H1 (cell line): ENCODE results near the gene ANKS1B. TPM values are rescaled to one million over a fixed set of nuclear protein-coding genes. Genes with fewer than 3 reads are reported as not detected.
A peak's percentile ranks its signal among the peaks of the same experiment; 100 is the strongest.

Source experiments
- CTCF ChIA-PET: fragments of 300-600 bp; sonication (Branson Sonifier 250); formaldehyde crosslinking; loops from one replicate; lab custom pipeline; 2021; ENCODE audit not compliant: partially characterized antibody; lab: Charles Lee
- POLR2A ChIA-PET: fragments of 300-600 bp; sonication (Branson Sonifier 250); formaldehyde crosslinking; loops from one replicate; lab custom pipeline; 2021; ENCODE audit warnings: inconsistent platforms; ENCODE audit not compliant: partially characterized antibody; lab: Charles Lee
- DNase-seq, 2 experiments: peaks; one replicate each; pipeline versions ENCODE4 v3.0.0 to v3.0.0-alpha.2; 2010 to 2022; ENCODE audit warnings: low spot score in 2 of 2, low read depth in 1 of 2, mixed read lengths in 1 of 2
- FAIRE-seq: peaks from 2 replicates; lab custom pipeline; 2011; peaks lifted over from hg19 to GRCh38; lab: Jason Lieb, UNC
- H2AFZ ChIP-seq: 2 replicates; pipeline ENCODE4 v1.8.1; 2012; ENCODE audit warnings: low read length, inconsistent platforms
- H2AK5ac ChIP-seq: 2 replicates; pipeline ENCODE4 v1.6.1; 2013; ENCODE audit warnings: low read depth, low read length
- H2BK120ac ChIP-seq: replicated peaks from 2 replicates; pipeline ENCODE3; 2013; ENCODE audit warnings: low read depth, low read length, inconsistent platforms
- H2BK12ac ChIP-seq: 2 replicates; pipeline ENCODE4 v1.6.1; 2013; ENCODE audit warnings: low read depth, low read length
- H2BK15ac ChIP-seq: 2 replicates; pipeline ENCODE4 v1.6.1; 2013; ENCODE audit warnings: low read length
- H2BK20ac ChIP-seq: 2 replicates; pipeline ENCODE4 v1.6.1; 2013; ENCODE audit warnings: low read length
- H2BK5ac ChIP-seq: 2 replicates; pipeline ENCODE4 v1.6.1; 2013; ENCODE audit warnings: low read depth, low read length
- H3K14ac ChIP-seq: 2 replicates; pipeline ENCODE4 v1.6.1; 2013; ENCODE audit warnings: inconsistent platforms; ENCODE audit not compliant: insufficient read length
- H3K18ac ChIP-seq: 2 replicates; pipeline ENCODE4 v1.6.1; 2013; ENCODE audit warnings: low read length; ENCODE audit errors: extremely low read depth
- H3K23ac ChIP-seq: 2 replicates; pipeline ENCODE4 v1.6.1; 2013; ENCODE audit warnings: inconsistent platforms; ENCODE audit not compliant: insufficient read length
- H3K23me2 ChIP-seq: 2 replicates; pipeline ENCODE4 v1.6.1; 2013; ENCODE audit warnings: low read depth, low read length
- H3K27ac ChIP-seq: 2 replicates; pipeline ENCODE4 v1.6.1; 2011; ENCODE audit warnings: low read depth, low read length, inconsistent platforms
- H3K27me3 ChIP-seq, 4 experiments: replicated peaks in 1 of 4; 1 replicate in 1 of 4; 2 replicates in 3 of 4; pipeline versions ENCODE4 v1.6.1 to v1.8.1; 2011 to 2013; ENCODE audit warnings: low read length in 3 of 4, mild to moderate bottlenecking in 3 of 4, inconsistent platforms in 2 of 4, mixed read lengths in 2 of 4, moderate library complexity in 1 of 4; ENCODE audit not compliant: control insufficient read depth in 3 of 4, insufficient read depth in 3 of 4; ENCODE audit errors: extremely low read depth in 1 of 4
- H3K36me3 ChIP-seq, 4 experiments: 2 replicates each; pipeline versions ENCODE4 v1.6.1 to v1.8.1; 2011 to 2013; ENCODE audit warnings: mild to moderate bottlenecking in 4 of 4, low read length in 3 of 4, moderate library complexity in 2 of 4, control low read depth in 1 of 4, inconsistent platforms in 1 of 4; ENCODE audit not compliant: insufficient read depth in 4 of 4, control insufficient read depth in 2 of 4
- H3K4ac ChIP-seq: replicated peaks from 2 replicates; pipeline ENCODE3; 2013; ENCODE audit warnings: low read length, low read depth, mixed read lengths, inconsistent platforms; ENCODE audit not compliant: insufficient read length
- H3K4me1 ChIP-seq, 4 experiments: replicated peaks in 1 of 4; 1 replicate in 1 of 4; 2 replicates in 3 of 4; pipeline versions ENCODE4 v1.6.1 to v1.8.1; 2011 to 2013; ENCODE audit warnings: low read length in 3 of 4, inconsistent platforms in 2 of 4, mixed read lengths in 1 of 4; ENCODE audit not compliant: insufficient read depth in 4 of 4, control insufficient read depth in 3 of 4
- H3K4me2 ChIP-seq, 2 experiments: 2 replicates each; pipeline versions ENCODE4 v1.6.1 to v1.8.1; 2011 to 2013; ENCODE audit warnings: low read depth in 2 of 2, low read length in 2 of 2, control low read depth in 1 of 2, inconsistent platforms in 1 of 2, mild to moderate bottlenecking in 1 of 2; ENCODE audit not compliant: insufficient read depth in 1 of 2
- H3K4me3 ChIP-seq, 4 experiments: fragments of 200-600, 300-600 bp in 1 of 4; sonication (generic), shearing (Covaris generic), sonication (Bioruptor Twin) in 1 of 4; 2 replicates each; pipeline versions ENCODE4 v1.5.1 to v1.8.1; 2011 to 2016; ENCODE audit warnings: low read length in 4 of 4, low read depth in 3 of 4, control low read depth in 2 of 4, inconsistent platforms in 2 of 4, mild to moderate bottlenecking in 2 of 4, mixed read lengths in 1 of 4, moderate library complexity in 1 of 4; ENCODE audit not compliant: insufficient read depth in 2 of 4; ENCODE audit errors: extremely low read depth in 1 of 4
- H3K56ac ChIP-seq: replicated peaks from 2 replicates; pipeline ENCODE3; 2013; ENCODE audit warnings: low read depth, mild to moderate bottlenecking, mixed read lengths, low read length, inconsistent platforms; ENCODE audit not compliant: insufficient read length
- H3K79me1 ChIP-seq: 2 replicates; pipeline ENCODE4 v1.6.1; 2013; ENCODE audit warnings: low read depth, low read length, control low read depth
- H3K79me2 ChIP-seq, 2 experiments: 2 replicates each; pipeline versions ENCODE4 v1.6.1 to v1.8.1; 2012 to 2013; ENCODE audit warnings: low read length in 2 of 2, mild to moderate bottlenecking in 2 of 2, inconsistent platforms in 1 of 2; ENCODE audit not compliant: insufficient read depth in 2 of 2, control insufficient read depth in 1 of 2
- H3K9ac ChIP-seq, 4 experiments: replicated peaks in 1 of 4; 1 replicate in 1 of 4; 2 replicates in 3 of 4; pipeline versions ENCODE4 v1.6.1 to v1.8.1; 2011 to 2013; ENCODE audit warnings: low read depth in 3 of 4, low read length in 3 of 4, control low read depth in 2 of 4, mild to moderate bottlenecking in 2 of 4, moderate library complexity in 2 of 4, inconsistent platforms in 1 of 4; ENCODE audit errors: extremely low read depth in 1 of 4
- H3K9me3 ChIP-seq, 2 experiments: 2 replicates each; pipeline versions ENCODE4 v1.6.1 to v1.8.1; 2012 to 2013; ENCODE audit warnings: mild to moderate bottlenecking in 2 of 2, moderate library complexity in 2 of 2, control low read depth in 1 of 2, inconsistent platforms in 1 of 2, low read depth in 1 of 2, low read length in 1 of 2, mixed read lengths in 1 of 2; ENCODE audit not compliant: insufficient read depth in 2 of 2
- H4K20me1 ChIP-seq, 2 experiments: replicated peaks in 1 of 2; 2 replicates each; pipeline versions ENCODE3 to v1.8.1; 2011 to 2013; ENCODE audit warnings: inconsistent platforms in 2 of 2, low read length in 2 of 2, mild to moderate bottlenecking in 1 of 2; ENCODE audit not compliant: insufficient read depth in 2 of 2, control insufficient read depth in 1 of 2
- H4K5ac ChIP-seq: 2 replicates; pipeline ENCODE4 v1.6.1; 2013; ENCODE audit warnings: low read length, low read depth, mixed read lengths, inconsistent platforms; ENCODE audit not compliant: insufficient read length
- H4K8ac ChIP-seq: 2 replicates; pipeline ENCODE4 v1.8.0; 2013; ENCODE audit warnings: mild to moderate bottlenecking, moderate library complexity, low read length, inconsistent platforms; ENCODE audit not compliant: insufficient read depth; ENCODE audit errors: extremely low read depth
- H4K91ac ChIP-seq: replicated peaks from 2 replicates; pipeline ENCODE3; 2013; ENCODE audit warnings: low read length, mixed read lengths, inconsistent platforms; ENCODE audit not compliant: insufficient read length
- PHF8 ChIP-seq: fragments of 200-600 bp; sonication (generic); conservative IDR thresholded peaks from 2 replicates; pipeline ENCODE4 v1.7.1; 2012; ENCODE audit warnings: low read depth, mild to moderate bottlenecking, inconsistent platforms, low read length, moderate library complexity
- TAF7 ChIP-seq: optimal IDR thresholded peaks from 2 replicates; pipeline ENCODE3; 2011; ENCODE audit warnings: low read depth, mild to moderate bottlenecking, inconsistent platforms, low read length, moderate library complexity, borderline replicate concordance
- YY1 ChIP-seq: IDR thresholded peaks from 2 replicates; pipeline ENCODE4 v1.6.1; 2011; ENCODE audit warnings: low read depth, mild to moderate bottlenecking, low read length
- WGBS, 2 experiments: shearing (Covaris generic) in 1 of 2; methylation state at CpG; one replicate each; pipeline versions ENCODE4 v1.1.6 to v1.1.7; 2013 to 2015; ENCODE audit warnings: low lambda C conversion rate in 2 of 2, mixed read lengths in 2 of 2, inconsistent platforms in 1 of 2, low coverage in 1 of 2, missing lambda C conversion rate in 1 of 2; ENCODE audit not compliant: insufficient replicate concordance in 2 of 2, insufficient coverage in 1 of 2, insufficient read length in 1 of 2; ENCODE audit errors: extremely low coverage in 1 of 2, missing lambda C conversion rate in 1 of 2; 5-methylcytosine and 5-hydroxymethylcytosine counted together
- polyA plus RNA-seq, 7 experiments: library from polyadenylated mRNA; depleted of rRNA in 3 of 7; stranded (reverse) in 5 of 7; unstranded in 2 of 7; fragments of >200 nt in 5 of 7; fragments of 200-250 nt in 2 of 7; gene quantifications; 1 replicate in 5 of 7; 2 replicates in 1 of 7; 4 replicates in 1 of 7; pipeline versions ENCODE4 v1.2.1 to v1.2.3, GENCODE V29; 2011 to 2013; ENCODE audit warnings: missing spikeins in 2 of 7, mixed read lengths in 2 of 7
- total RNA-seq: library from RNA; stranded (reverse); fragmentation: NEBNext Ultra II Directional; extraction: Animal tissue kit (Norgen Biotek cat#: 25700); gene quantifications from 2 replicates; pipeline ENCODE4 v1.2.1, GENCODE V29; 2021

Gene ANKS1B
- total and polyA plus RNA-seq, 2 of the 8 experiments (the other 6 are each of a cell fraction or from before 2014, with no cell fraction given), result 2.7 to 6.1 TPM

- DNase-seq, result no peak
- 91% methylated on average over 2 of the region's 2 CpGs; no CpG with 5 or more reads in 1 of the 2 experiments for WGBS, 2 experiments
- CTCF ChIA-PET, result interaction anchor here (0.9 kb wide), 1 partner anchor 54 kb away, joined by 4 read pairs; no protein-coding TSS in a partner anchor
Measured at GRCh38 chr12:98901189-98901588, 1083.5 kb downstream of the ANKS1B start.

More at GRCh38 chr12:98901189-98901588, 1083.5 kb downstream of the ANKS1B start:
- Histone ChIP-seq H2BK12ac (no peak overlapping the region), H3K36me3 (no peaks in the 10 kb centered on the region), H4K8ac (no peak overlapping the region), H3K27me3 (peaks cover 2 to 7% (median 5%) of the 10 kb centered on the region in 4 experiments; a peak in 4 of 7 replicates), H3K23me2 (no peaks in the 10 kb centered on the region), H2BK5ac (no peak overlapping the region), H3K4me1 (no peaks in the 10 kb centered on the region), H2BK20ac (no peak overlapping the region), H3K4ac (no peak overlapping the region), H2BK120ac (no peak overlapping the region), H3K9me3 (no peaks in the 10 kb centered on the region), H3K14ac (no peak overlapping the region), H3K23ac (no peak overlapping the region), H3K27ac (no peak overlapping the region), H2BK15ac (no peak overlapping the region), H2AFZ (no peak overlapping the region), H3K4me2 (no peak overlapping the region), H3K56ac (no peak overlapping the region), H4K5ac (no peak overlapping the region), H3K18ac (no peak overlapping the region), H3K79me1 (no peaks in the 10 kb centered on the region), H3K4me3 (no peak overlapping the region), H4K91ac (no peak overlapping the region), H3K9ac (no peak overlapping the region), H4K20me1 (no peaks in the 10 kb centered on the region), H3K79me2 (no peaks in the 10 kb centered on the region), H2AK5ac (no peak overlapping the region)
- POLR2A ChIA-PET, result no interaction called here
- no peak for FAIRE-seq
- TF ChIP-seq TAF7 (peak; percentile 23), PHF8 (no peak), YY1 (peak; percentile 71; the same call in 1 of the 2 replicates)
